ENCODE data around the gene SNX8. TPM values are rescaled to one million over a fixed set of nuclear protein-coding genes. Genes with fewer than 3 reads are reported as not detected.

The SNX8 gene
- total and polyA plus RNA-seq, 2 of the 13 experiments (the other 11 are each of a cell fraction or from before 2014, with no cell fraction given) = 20.6 to 45.2 TPM

- TF ChIP-seq MAF1 (CRISPR knock-in tag; IDR thresholded peaks at IDR 0.05; ENCODE audit: borderline replicate concordance) (no peak), ZC3H4 (CRISPR knock-in tag; IDR thresholded peaks at IDR 0.05; ENCODE audit: borderline replicate concordance) (no peak), TFDP2 (CRISPR knock-in tag; IDR thresholded peaks at IDR 0.05) (no peak), ARID2 (CRISPR knock-in tag; IDR thresholded peaks at IDR 0.05; ENCODE audit: borderline replicate concordance) (no peak), FOSL1 (CRISPR knock-in tag; IDR thresholded peaks at IDR 0.05; ENCODE audit: borderline replicate concordance) (no peak), SCMH1 (CRISPR knock-in tag; IDR thresholded peaks at IDR 0.05; ENCODE audit: borderline replicate concordance) (no peak), RFX1 (IDR thresholded peaks at IDR 0.05) (no peak), HDAC6 (IDR thresholded peaks at IDR 0.05; ENCODE audit: low read depth, low read length) (no peak), ZNF7 (CRISPR knock-in tag; IDR thresholded peaks at IDR 0.05) (no peak), ZNF766 (CRISPR knock-in tag; IDR thresholded peaks at IDR 0.05; ENCODE audit: borderline replicate concordance) (no peak), NR2F2 (IDR thresholded peaks at IDR 0.05; ENCODE audit: borderline replicate concordance, low read depth) (no peak), MIXL1 (CRISPR knock-in tag; IDR thresholded peaks at IDR 0.05) (no peak), ZNF280B (CRISPR knock-in tag; IDR thresholded peaks at IDR 0.05; ENCODE audit: borderline replicate concordance) (no peak), HOXA7 (CRISPR knock-in tag; IDR thresholded peaks at IDR 0.05) (no peak), LRRFIP1 (CRISPR knock-in tag; conservative IDR thresholded peaks at IDR 0.05) (no peak), EED (CRISPR knock-in tag; IDR thresholded peaks at IDR 0.05) (no peak)
- Histone ChIP-seq H3K79me2 (ENCODE audit: insufficient read depth, low read length) (no peaks in the 10 kb centered on the region), H2AFZ (ENCODE audit: low read length) (no peak overlapping the region), H3K27ac (ENCODE audit: extremely low read length, insufficient read depth, low read length) (no peak overlapping the region), H3K4me2 (ENCODE audit: low read depth, low read length) (no peak overlapping the region), H3K27me3 (ENCODE audit: control insufficient read depth in 1 of 2, insufficient read depth in 2 of 2, low read length in 2 of 2) (no peaks in the 10 kb centered on the region), H3K9ac (ENCODE audit: insufficient read depth, low read depth, low read length) (no peak overlapping the region), H3K36me3 (replicated peaks in 1 of 2; ENCODE audit: control insufficient read depth in 1 of 2, insufficient read depth in 2 of 2, low read length in 2 of 2) (peaks cover 0 to 2% of the 10 kb centered on the region in 2 experiments; a peak in 2 of 5 replicates), H3K4me1 (ENCODE audit: insufficient read depth, low read length) (peaks cover 11% of the 10 kb centered on the region), H3K9me3 (ENCODE audit: low read length) (no peaks in the 10 kb centered on the region), H3K4me3 (replicated peaks in 1 of 3; ENCODE audit: insufficient read depth in 1 of 3, low read depth in 2 of 3, low read length in 3 of 3) (no peak overlapping the region), H4K20me1 (ENCODE audit: insufficient read depth, low read length) (no peaks in the 10 kb centered on the region)
- ATAC-seq (no peak), DNase-seq (ENCODE audit: low spot score) (no peak), FAIRE-seq (no peak)
- POLR2A ChIA-PET = no interaction called here
- BruUV-seq (replicated peaks) = no TSS peak
- intact Hi-C loops (cut with micrococcal nuclease; ENCODE audit: unreplicated experiment) (loop anchor here (10.0 kb wide), 1 partner anchor 66 kb away; the partner anchor contains the start of gene SNX8), in situ Hi-C loops (cut with HindIII; ENCODE audit: extremely low pct_ligation_motif_present, low pct_unique_long_range_greater_than_20kb) (no loop called here)
- WGBS (ENCODE audit: low lambda C conversion rate) = 95% methylated on average over 15 of the region's 24 CpGs
- CTCF ChIA-PET (ENCODE audit: low intra/inter-chr PET ratio, low total read pairs) = no interaction called here
Observed at GRCh38 chr7:2248984-2249694, 65.1 kb downstream of the SNX8 start.

Measured in HepG2 (cell line).